ENCODE results near the gene CLDN18.

GRCh38 chr3:138063416-138063815 lies 53.5 kb downstream of the CLDN18 start:
- TF ChIP-seq EZH2phosphoT487 (IDR thresholded peaks at IDR 0.05; ENCODE audit: low read depth) (no peak), CTCF (IDR thresholded peaks at IDR 0.05; ENCODE audit: low read depth, low read length) (no peak)
